ENCODE measurements around the gene FAM240A. TPM values are rescaled to one million over a fixed set of nuclear protein-coding genes. Genes with fewer than 3 reads are reported as not detected.

FAM240A gene
- total RNA-seq, 2 experiments from 2014 or later: not detected

DNA sequence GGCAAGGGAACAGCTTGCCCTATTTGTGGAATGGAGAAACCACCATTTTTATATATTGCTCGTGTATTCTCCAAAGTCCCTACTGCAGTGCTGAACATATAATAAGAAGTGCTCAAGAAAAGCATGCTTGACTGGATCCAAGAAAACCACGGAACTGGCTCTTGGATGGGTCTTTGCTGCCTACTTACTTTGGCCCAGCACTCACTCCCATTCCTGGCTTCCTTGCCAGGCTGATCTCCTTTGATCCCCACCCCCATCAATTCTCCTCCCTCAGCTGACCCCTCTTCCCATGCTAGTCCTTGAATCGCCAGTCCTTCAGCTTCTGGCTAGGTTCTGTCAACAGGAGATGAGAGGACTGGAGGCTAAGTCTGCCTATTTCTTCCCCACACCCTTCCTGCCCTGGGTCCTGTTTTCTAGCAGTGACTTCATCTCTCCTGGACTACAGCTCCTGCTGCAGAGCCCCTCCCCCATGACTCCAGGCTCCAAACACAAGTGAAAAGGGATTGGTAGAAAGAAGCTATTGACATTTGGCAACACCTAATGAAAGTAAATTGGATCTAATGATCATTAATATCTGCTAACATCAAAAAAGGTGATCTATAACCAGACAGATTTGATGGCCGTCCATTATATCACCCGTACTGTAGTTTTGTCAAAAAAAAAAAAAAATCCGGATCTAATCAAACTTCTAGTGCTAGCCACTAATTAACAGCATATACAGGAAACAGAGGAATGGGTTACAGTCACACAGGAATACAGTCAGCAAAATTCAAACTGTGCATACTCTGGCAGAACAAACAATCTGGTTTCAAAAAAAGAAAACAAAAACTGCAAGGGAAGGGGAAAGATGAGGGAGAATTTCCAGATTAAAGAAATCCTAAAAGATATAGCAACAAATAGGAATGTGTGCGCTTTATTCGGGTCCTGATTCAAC, 7.8 kb downstream of the FAM240A start:
- H3K36me3 Mint-ChIP-seq (ENCODE audit: low read depth): no peaks in the 10 kb centered on the region
- Histone ChIP-seq H3K27me3 (ENCODE audit: control insufficient read depth in 1 of 2, insufficient read depth in 2 of 2, low read length in 2 of 2) (peaks cover 8 to 14% of the 10 kb centered on the region in 2 experiments), H3K4me1 (ENCODE audit: insufficient read depth, low read length) (no peaks in the 10 kb centered on the region), H3K36me3 (ENCODE audit: insufficient read depth, low read length) (no peaks in the 10 kb centered on the region), H3K4me3 (ENCODE audit: low read length) (no peak overlapping the region), H3K9me3 (ENCODE audit: control insufficient read depth in 1 of 2, insufficient read depth in 1 of 2, low read length in 2 of 2) (no peaks in the 10 kb centered on the region), H3K27ac (ENCODE audit: low read depth in 1 of 2, low read length in 2 of 2) (no peak overlapping the region)
- no peak for ATAC-seq (ENCODE audit: poor library complexity)
- intact Hi-C loops (cut with DNase I, micrococcal nuclease): no loop called here
- no peak for DNase-seq
- no peaks in the 10 kb centered on the region for H3K9me3 Mint-ChIP-seq
- POLR2A ChIA-PET: no interaction called here
- TF ChIP-seq, protein P1, sequence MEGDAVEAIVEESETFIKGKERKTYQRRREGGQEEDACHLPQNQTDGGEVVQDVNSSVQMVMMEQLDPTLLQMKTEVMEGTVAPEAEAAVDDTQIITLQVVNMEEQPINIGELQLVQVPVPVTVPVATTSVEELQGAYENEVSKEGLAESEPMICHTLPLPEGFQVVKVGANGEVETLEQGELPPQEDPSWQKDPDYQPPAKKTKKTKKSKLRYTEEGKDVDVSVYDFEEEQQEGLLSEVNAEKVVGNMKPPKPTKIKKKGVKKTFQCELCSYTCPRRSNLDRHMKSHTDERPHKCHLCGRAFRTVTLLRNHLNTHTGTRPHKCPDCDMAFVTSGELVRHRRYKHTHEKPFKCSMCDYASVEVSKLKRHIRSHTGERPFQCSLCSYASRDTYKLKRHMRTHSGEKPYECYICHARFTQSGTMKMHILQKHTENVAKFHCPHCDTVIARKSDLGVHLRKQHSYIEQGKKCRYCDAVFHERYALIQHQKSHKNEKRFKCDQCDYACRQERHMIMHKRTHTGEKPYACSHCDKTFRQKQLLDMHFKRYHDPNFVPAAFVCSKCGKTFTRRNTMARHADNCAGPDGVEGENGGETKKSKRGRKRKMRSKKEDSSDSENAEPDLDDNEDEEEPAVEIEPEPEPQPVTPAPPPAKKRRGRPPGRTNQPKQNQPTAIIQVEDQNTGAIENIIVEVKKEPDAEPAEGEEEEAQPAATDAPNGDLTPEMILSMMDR (IDR thresholded peaks at IDR 0.05): no peak
- no peak overlapping the region for H3K4me3 Mint-ChIP-seq
- CTCF ChIA-PET: interaction anchor here (3.3 kb wide), 1 partner anchor 10 kb away, joined by 10 read pairs; no protein-coding TSS in a partner anchor
- peaks cover 12% of the 10 kb centered on the region for H3K27me3 Mint-ChIP-seq
- H3K4me1 Mint-ChIP-seq (ENCODE audit: low read depth): no peaks in the 10 kb centered on the region
- no peak overlapping the region for H3K27ac Mint-ChIP-seq

- ATAC-seq (ENCODE audit: poor library complexity): no peak
- H3K27me3 ChIP-seq (ENCODE audit: control insufficient read depth in 1 of 2, insufficient read depth in 2 of 2, low read length in 2 of 2): peaks cover 0 to 5% of the 10 kb centered on the region in 2 experiments
- intact Hi-C loops (cut with DNase I, micrococcal nuclease): no loop called here
- TF ChIP-seq, protein P1 (IDR thresholded peaks at IDR 0.05): no peak
- H3K4me1 Mint-ChIP-seq (ENCODE audit: low read depth): peaks cover 20% of the 10 kb centered on the region
- ChIA-PET POLR2A (no interaction called here), CTCF (interaction anchor here (1.3 kb wide), 1 partner anchor 136 kb away, joined by 5 read pairs; no protein-coding TSS in a partner anchor)
- H3K9me3 Mint-ChIP-seq: no peaks in the 10 kb centered on the region
- no peak for DNase-seq
- H3K4me3 Mint-ChIP-seq: no peak overlapping the region
- H3K4me1 ChIP-seq (ENCODE audit: insufficient read depth, low read length): peaks cover 4% of the 10 kb centered on the region
- peaks cover 7% of the 10 kb centered on the region for H3K27me3 Mint-ChIP-seq
- no peaks in the 10 kb centered on the region for H3K9me3 ChIP-seq (ENCODE audit: control insufficient read depth in 1 of 2, insufficient read depth in 1 of 2, low read length in 2 of 2)
- no peaks in the 10 kb centered on the region for H3K36me3 ChIP-seq (ENCODE audit: insufficient read depth, low read length)
- no peak overlapping the region for H3K4me3 ChIP-seq (ENCODE audit: low read length)
- H3K27ac ChIP-seq (ENCODE audit: low read depth in 1 of 2, low read length in 2 of 2): no peak overlapping the region
- no peaks in the 10 kb centered on the region for H3K36me3 Mint-ChIP-seq (ENCODE audit: low read depth)
- no peak overlapping the region for H3K27ac Mint-ChIP-seq
These were observed 12.2 kb downstream of the FAM240A start for GRCh38 chr3:46624533-46624932.

DNA sequence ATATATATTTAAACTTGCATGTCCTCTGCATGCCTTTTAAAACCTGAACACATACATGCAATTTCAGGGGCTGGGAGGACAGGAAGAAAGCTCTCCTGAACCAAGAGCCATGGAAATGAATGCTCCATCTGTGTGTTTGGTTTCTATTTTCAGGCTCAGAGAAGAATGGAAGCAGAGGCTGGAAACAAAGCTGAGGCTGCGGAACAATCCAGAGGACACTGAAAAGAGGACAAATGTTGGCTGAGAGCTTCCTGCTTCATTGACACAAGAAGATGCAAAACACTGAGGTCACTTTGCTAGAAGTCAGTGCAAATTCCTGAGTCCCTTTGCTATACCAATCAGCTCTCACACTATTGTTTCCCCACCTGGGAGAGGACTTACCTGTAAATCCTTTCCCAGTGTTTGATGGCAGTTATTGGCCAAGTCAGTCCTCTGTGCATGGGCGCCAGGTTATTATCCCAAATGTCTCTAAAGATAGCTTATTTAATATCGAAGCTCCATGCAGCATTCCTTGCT, 12.7 kb downstream of the FAM240A start:
- Mint-ChIP-seq H3K4me1 (ENCODE audit: low read depth) (peaks cover 25% of the 10 kb centered on the region), H3K4me3 (no peak overlapping the region), H3K27ac (no peak overlapping the region), H3K36me3 (ENCODE audit: low read depth) (no peaks in the 10 kb centered on the region), H3K9me3 (no peaks in the 10 kb centered on the region), H3K27me3 (peaks cover 7% of the 10 kb centered on the region)
- no peak for ATAC-seq (ENCODE audit: poor library complexity)
- intact Hi-C loops (cut with DNase I, micrococcal nuclease): no loop called here
- TF ChIP-seq, protein P1 (IDR thresholded peaks at IDR 0.05): no peak
- no peak overlapping the region for H3K27ac ChIP-seq (ENCODE audit: low read depth in 1 of 2, low read length in 2 of 2)
- peaks cover 0 to under 1% of the 10 kb centered on the region in 2 experiments for H3K27me3 ChIP-seq (ENCODE audit: control insufficient read depth in 1 of 2, insufficient read depth in 2 of 2, low read length in 2 of 2)
- ChIA-PET POLR2A (no interaction called here), CTCF (interaction anchor here (1.3 to 6.0 kb wide), 2 partner anchors 135 to 137 kb away, joined by 5 to 122 read pairs; no protein-coding TSS in a partner anchor)
- no peak overlapping the region for H3K4me3 ChIP-seq (ENCODE audit: low read length)
- H3K4me1 ChIP-seq (ENCODE audit: insufficient read depth, low read length): peaks cover 9% of the 10 kb centered on the region
- H3K36me3 ChIP-seq (ENCODE audit: insufficient read depth, low read length): no peaks in the 10 kb centered on the region
- DNase-seq: no peak
- no peaks in the 10 kb centered on the region for H3K9me3 ChIP-seq (ENCODE audit: control insufficient read depth in 1 of 2, insufficient read depth in 1 of 2, low read length in 2 of 2)
